ENCODE results near the gene NAV2. TPM values are rescaled to one million over a fixed set of nuclear protein-coding genes. Genes with fewer than 3 reads are reported as not detected.

Gene NAV2
- polyA plus RNA-seq, 1 donor from 2014 or later, result 3.0 TPM

GRCh38 chr11:19795082-19795481, 82.4 kb downstream of the NAV2 start:
- Histone ChIP-seq H4K20me1 (ENCODE audit: insufficient read depth) (no peaks in the 10 kb centered on the region), H2AFZ (ENCODE audit: low read depth, low read length) (no peak overlapping the region), H3K9me3 (ENCODE audit: low read length) (no peaks in the 10 kb centered on the region), H3K27ac (ENCODE audit: low read length) (no peak overlapping the region), H3K4me3 (ENCODE audit: low read length) (no peak overlapping the region), H3K27me3 (ENCODE audit: insufficient read depth, low read depth, low read length) (no peaks in the 10 kb centered on the region), H3K9ac (ENCODE audit: low read length) (no peak overlapping the region), H3F3A (ENCODE audit: insufficient read depth, low read length, poor library complexity, severe bottlenecking) (no peaks in the 10 kb centered on the region), H3K36me3 (ENCODE audit: insufficient read depth, low read length) (no peaks in the 10 kb centered on the region), H3K9me2 (ENCODE audit: insufficient read depth, low read length) (no peaks in the 10 kb centered on the region), H3K79me2 (replicated peaks; ENCODE audit: insufficient read depth, low read length) (no peaks in the 10 kb centered on the region), H3K4me2 (ENCODE audit: low read length) (no peak overlapping the region)
- TF ChIP-seq RAD21 (conservative IDR thresholded peaks at IDR 0.05) (no peak), CTCF (IDR thresholded peaks at IDR 0.05; ENCODE audit: poor library complexity, severe bottlenecking) (no peak)

DNA sequence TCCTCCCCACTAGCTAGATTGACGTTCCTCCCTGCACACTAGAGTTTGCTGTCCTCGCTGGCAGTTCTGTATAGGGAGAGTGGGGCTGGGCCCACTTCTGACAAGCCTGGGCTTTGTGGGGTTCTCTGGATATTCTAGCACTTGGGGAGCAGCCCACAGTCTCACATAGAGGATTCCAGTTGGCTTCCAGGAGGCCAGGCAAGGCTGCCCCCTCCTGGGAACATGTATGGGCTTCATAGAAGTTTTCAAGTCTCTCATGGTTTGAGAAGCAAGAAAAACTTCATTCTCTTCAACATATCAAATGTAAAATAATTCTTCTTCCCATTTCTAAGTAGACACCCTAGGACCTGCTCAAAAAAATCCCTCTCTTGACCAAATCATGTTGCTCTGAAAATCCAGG, 87.5 kb downstream of the NAV2 start:
- H3K36me3 ChIP-seq (ENCODE audit: insufficient read depth, low read length), result no peaks in the 10 kb centered on the region
- H3K9me2 ChIP-seq (ENCODE audit: insufficient read depth, low read length), result no peaks in the 10 kb centered on the region
- H3K27me3 ChIP-seq (ENCODE audit: insufficient read depth, low read depth, low read length), result no peaks in the 10 kb centered on the region
- no peak overlapping the region for H2AFZ ChIP-seq (ENCODE audit: low read depth, low read length)
- H3F3A ChIP-seq (ENCODE audit: insufficient read depth, low read length, poor library complexity, severe bottlenecking), result no peaks in the 10 kb centered on the region
- no peaks in the 10 kb centered on the region for H3K9me3 ChIP-seq (ENCODE audit: low read length)
- no peak overlapping the region for H3K9ac ChIP-seq (ENCODE audit: low read length)
- H3K4me2 ChIP-seq (ENCODE audit: low read length), result no peak overlapping the region
- H3K4me3 ChIP-seq (ENCODE audit: low read length), result no peak overlapping the region
- H4K20me1 ChIP-seq (ENCODE audit: insufficient read depth), result no peaks in the 10 kb centered on the region
- H3K27ac ChIP-seq (ENCODE audit: low read length), result no peak overlapping the region
- TF ChIP-seq RAD21 (conservative IDR thresholded peaks at IDR 0.05), result no peak
- no peak for TF ChIP-seq POLR2AphosphoS5 (IDR thresholded peaks at IDR 0.05)
- TF ChIP-seq SMC3 (conservative IDR thresholded peaks at IDR 0.05; ENCODE audit: poor library complexity), result no peak
- no peak for TF ChIP-seq CTCF (IDR thresholded peaks at IDR 0.05; ENCODE audit: poor library complexity, severe bottlenecking)
- TF ChIP-seq EZH2 (IDR thresholded peaks at IDR 0.05; ENCODE audit: borderline replicate concordance, insufficient read depth, low read length, poor library complexity, severe bottlenecking), result no peak
- no peak for TF ChIP-seq TAF1 (IDR thresholded peaks at IDR 0.05; ENCODE audit: low read depth)
- no peaks in the 10 kb centered on the region for H3K79me2 ChIP-seq (replicated peaks; ENCODE audit: insufficient read depth, low read length)

DNA sequence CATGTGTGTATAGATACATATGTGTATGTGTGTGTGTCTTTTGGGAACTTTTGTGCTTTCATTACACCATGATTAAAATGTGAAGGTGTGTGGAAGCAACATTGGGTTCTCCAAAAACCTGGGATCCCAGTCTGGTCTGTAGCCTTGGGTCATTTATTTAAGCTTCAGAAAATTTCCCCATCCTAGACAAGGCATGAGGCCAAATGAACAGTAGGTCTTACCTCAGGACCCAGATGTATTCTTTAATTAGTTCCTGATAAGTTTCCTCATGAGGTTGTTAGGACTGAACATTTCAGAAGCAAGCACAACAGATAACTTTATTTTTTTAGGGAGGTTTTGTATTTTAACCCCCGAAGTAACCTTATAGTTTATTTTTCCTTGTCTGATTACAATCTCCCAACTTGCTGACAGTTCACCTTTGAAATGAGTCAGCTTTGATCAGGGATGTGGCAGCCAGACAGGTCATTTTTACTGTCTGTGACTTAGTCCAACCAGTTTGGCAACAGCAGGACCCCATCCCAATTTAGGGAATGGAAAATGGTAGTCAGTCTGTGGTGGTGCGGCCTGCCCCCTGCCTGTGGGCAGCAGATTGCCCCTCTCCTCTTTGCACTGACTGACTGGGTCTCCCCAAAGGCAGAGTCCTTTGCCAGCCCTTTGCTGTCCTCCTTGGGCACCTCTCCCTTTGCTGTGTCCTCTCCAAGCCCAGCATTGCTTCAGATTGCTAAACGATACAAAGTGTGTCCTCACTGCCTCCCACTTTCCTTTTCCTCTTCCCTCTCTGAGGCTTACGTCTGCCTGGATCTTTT, 88.3 kb downstream of the NAV2 start:
- H3K4me2 ChIP-seq (ENCODE audit: low read length), result no peak overlapping the region
- H4K20me1 ChIP-seq (ENCODE audit: insufficient read depth), result no peaks in the 10 kb centered on the region
- no peak overlapping the region for H2AFZ ChIP-seq (ENCODE audit: low read depth, low read length)
- no peaks in the 10 kb centered on the region for H3K79me2 ChIP-seq (replicated peaks; ENCODE audit: insufficient read depth, low read length)
- H3K9me2 ChIP-seq (ENCODE audit: insufficient read depth, low read length), result no peaks in the 10 kb centered on the region
- no peaks in the 10 kb centered on the region for H3K36me3 ChIP-seq (ENCODE audit: insufficient read depth, low read length)
- no peaks in the 10 kb centered on the region for H3K9me3 ChIP-seq (ENCODE audit: low read length)
- no peak overlapping the region for H3K9ac ChIP-seq (ENCODE audit: low read length)
- no peaks in the 10 kb centered on the region for H3K27me3 ChIP-seq (ENCODE audit: insufficient read depth, low read depth, low read length)
- no peak for TF ChIP-seq EZH2 (IDR thresholded peaks at IDR 0.05; ENCODE audit: borderline replicate concordance, insufficient read depth, low read length, poor library complexity, severe bottlenecking)
- TF ChIP-seq TAF1 (IDR thresholded peaks at IDR 0.05; ENCODE audit: low read depth), result no peak
- no peak for TF ChIP-seq POLR2AphosphoS5 (IDR thresholded peaks at IDR 0.05)
- no peak for TF ChIP-seq MXI1 (conservative IDR thresholded peaks at IDR 0.05; ENCODE audit: poor library complexity, severe bottlenecking)
- no peak for TF ChIP-seq RAD21 (conservative IDR thresholded peaks at IDR 0.05)
- TF ChIP-seq EP300 (conservative IDR thresholded peaks at IDR 0.05; ENCODE audit: poor library complexity, severe bottlenecking), result no peak
- no peaks in the 10 kb centered on the region for H3F3A ChIP-seq (ENCODE audit: insufficient read depth, low read length, poor library complexity, severe bottlenecking)
- H3K27ac ChIP-seq (ENCODE audit: low read length), result no peak overlapping the region
- H3K4me3 ChIP-seq (ENCODE audit: low read length), result no peak overlapping the region

All from neural cell (in vitro differentiated cells).